Mucosa of rectum (tissue), 2 donors: ENCODE results near the gene ZNF609.

Source experiments
- H3K27ac ChIP-seq, 2 donors: one replicate each; pipeline ENCODE4 v1.7.0; 2013; ENCODE audit warnings: inconsistent platforms in 2 of 2, low read depth in 2 of 2, low read length in 2 of 2
- H3K27me3 ChIP-seq, 2 donors: one replicate each; pipeline ENCODE4 v1.7.0; 2013; ENCODE audit warnings: low read length in 2 of 2; ENCODE audit not compliant: control insufficient read depth in 2 of 2, insufficient read depth in 2 of 2
- H3K36me3 ChIP-seq, 2 donors: one replicate each; pipeline ENCODE4 v1.7.0; 2013; ENCODE audit warnings: low read length in 2 of 2; ENCODE audit not compliant: control insufficient read depth in 2 of 2, insufficient read depth in 2 of 2
- H3K4me1 ChIP-seq, 2 donors: one replicate each; pipeline ENCODE4 v1.7.0; 2013; ENCODE audit warnings: low read length in 2 of 2, mild to moderate bottlenecking in 1 of 2; ENCODE audit not compliant: control insufficient read depth in 2 of 2, insufficient read depth in 2 of 2
- H3K4me3 ChIP-seq, 2 donors: one replicate each; pipeline ENCODE4 v1.7.0; 2013; ENCODE audit warnings: low read length in 2 of 2
- H3K9ac ChIP-seq, 2 donors: one replicate each; pipeline ENCODE4 v1.7.0; 2013; ENCODE audit warnings: low read length in 2 of 2, low read depth in 1 of 2, mild to moderate bottlenecking in 1 of 2
- H3K9me3 ChIP-seq, 2 donors: one replicate each; pipeline ENCODE4 v1.7.0; 2013; ENCODE audit warnings: low read length in 2 of 2; ENCODE audit not compliant: control insufficient read depth in 2 of 2
- donor health status: healthy.
- donor health status: Normal muscosa, but diverticular disease.

The ZNF609 gene

GRCh38 chr15:64521201-64521600, 60.8 kb downstream of the ZNF609 start:
- no peak overlapping the region for H3K9ac ChIP-seq
- peaks cover 0 to 3% of the 10 kb centered on the region in 2 donors for H3K36me3 ChIP-seq
- H3K9me3 ChIP-seq, result no peaks in the 10 kb centered on the region
- H3K27ac ChIP-seq, result peak overlapping the region; percentile 1 to 2
- no peak overlapping the region for H3K4me3 ChIP-seq
- no peaks in the 10 kb centered on the region for H3K27me3 ChIP-seq
- peaks cover 10 to 11% of the 10 kb centered on the region in 2 donors for H3K4me1 ChIP-seq

- H3K36me3 ChIP-seq, result peaks cover 0 to 3% of the 10 kb centered on the region in 2 donors
- H3K27ac ChIP-seq, result peak overlapping the region in 1 of 2 donors; percentile 2
- H3K4me3 ChIP-seq, result no peak overlapping the region
- H3K9ac ChIP-seq, result no peak overlapping the region
- H3K9me3 ChIP-seq, result no peaks in the 10 kb centered on the region
- peaks cover 10 to 11% of the 10 kb centered on the region in 2 donors for H3K4me1 ChIP-seq
- H3K27me3 ChIP-seq, result no peaks in the 10 kb centered on the region
Measured at GRCh38 chr15:64521726-64522164, 61.4 kb downstream of the ZNF609 start.

DNA sequence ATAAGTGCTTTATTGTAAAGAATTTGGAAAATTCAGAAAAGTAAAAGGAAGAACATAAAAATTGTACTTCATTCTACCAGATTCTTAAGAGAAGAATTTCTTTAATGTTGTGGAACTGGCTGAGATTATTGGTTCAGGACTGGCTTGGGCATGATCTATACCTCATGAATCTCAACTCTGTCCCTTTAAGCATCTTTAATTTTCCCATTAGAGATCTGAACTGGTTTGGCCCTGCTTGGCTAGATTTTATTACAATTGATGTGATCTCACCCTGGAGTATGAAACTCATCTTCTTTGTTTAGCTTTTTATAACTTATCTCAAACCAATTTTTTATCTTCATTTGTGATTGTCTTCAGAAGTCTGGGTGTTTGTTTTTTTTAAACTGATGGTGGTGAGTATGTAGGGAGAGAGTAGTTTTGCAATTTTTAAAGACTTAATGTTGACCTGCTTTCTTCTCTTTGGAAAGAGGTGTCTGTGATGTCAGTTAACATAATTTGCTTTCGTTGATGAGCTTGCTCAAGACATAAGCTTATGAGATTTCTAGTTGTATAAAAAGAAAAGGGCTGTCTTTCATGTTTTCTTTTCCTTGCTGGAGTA, 61.9 kb downstream of the ZNF609 start:
- Histone ChIP-seq H3K9me3 (no peaks in the 10 kb centered on the region), H3K36me3 (peaks cover 0 to 3% of the 10 kb centered on the region in 2 donors), H3K27ac (no peak overlapping the region), H3K4me3 (no peak overlapping the region), H3K9ac (no peak overlapping the region), H3K4me1 (peaks cover 10 to 11% of the 10 kb centered on the region in 2 donors), H3K27me3 (no peaks in the 10 kb centered on the region)

GRCh38 chr15:64523240-64523639, 62.9 kb downstream of the ZNF609 start:
- peaks cover 0 to 3% of the 10 kb centered on the region in 2 donors for H3K36me3 ChIP-seq

GRCh38 chr15:64524778-64525177, 64.4 kb downstream of the ZNF609 start:
- H3K36me3 ChIP-seq, result peaks cover 3 to 4% of the 10 kb centered on the region in 2 donors
- no peak overlapping the region for H3K4me3 ChIP-seq
- no peak overlapping the region for H3K27ac ChIP-seq
- H3K9ac ChIP-seq, result no peak overlapping the region
- peaks cover 10 to 11% of the 10 kb centered on the region in 2 donors for H3K4me1 ChIP-seq
- H3K9me3 ChIP-seq, result no peaks in the 10 kb centered on the region
- no peaks in the 10 kb centered on the region for H3K27me3 ChIP-seq

More at GRCh38 chr15:64523240-64523639, 62.9 kb downstream of the ZNF609 start:
- no peaks in the 10 kb centered on the region for H3K9me3 ChIP-seq
- no peak overlapping the region for H3K9ac ChIP-seq
- no peak overlapping the region for H3K4me3 ChIP-seq
- H3K27ac ChIP-seq, result no peak overlapping the region
- no peaks in the 10 kb centered on the region for H3K27me3 ChIP-seq
- peaks cover 10 to 11% of the 10 kb centered on the region in 2 donors for H3K4me1 ChIP-seq

GRCh38 chr15:64525828-64526530, 65.6 kb downstream of the ZNF609 start:
- no peaks in the 10 kb centered on the region for H3K27me3 ChIP-seq
- H3K4me3 ChIP-seq, result no peak overlapping the region
- H3K9me3 ChIP-seq, result no peaks in the 10 kb centered on the region
- peaks cover 7 to 8% of the 10 kb centered on the region in 2 donors for H3K4me1 ChIP-seq
- peaks cover 0 to 4% of the 10 kb centered on the region in 2 donors for H3K36me3 ChIP-seq
- no peak overlapping the region for H3K9ac ChIP-seq
- no peak overlapping the region for H3K27ac ChIP-seq

GRCh38 chr15:64527263-64527984, 67.0 kb downstream of the ZNF609 start:
- Histone ChIP-seq H3K9me3 (no peaks in the 10 kb centered on the region), H3K27ac (no peak overlapping the region), H3K9ac (no peak overlapping the region), H3K4me1 (no peaks in the 10 kb centered on the region), H3K36me3 (peaks cover 0 to 4% of the 10 kb centered on the region in 2 donors), H3K4me3 (no peak overlapping the region), H3K27me3 (no peaks in the 10 kb centered on the region)

DNA sequence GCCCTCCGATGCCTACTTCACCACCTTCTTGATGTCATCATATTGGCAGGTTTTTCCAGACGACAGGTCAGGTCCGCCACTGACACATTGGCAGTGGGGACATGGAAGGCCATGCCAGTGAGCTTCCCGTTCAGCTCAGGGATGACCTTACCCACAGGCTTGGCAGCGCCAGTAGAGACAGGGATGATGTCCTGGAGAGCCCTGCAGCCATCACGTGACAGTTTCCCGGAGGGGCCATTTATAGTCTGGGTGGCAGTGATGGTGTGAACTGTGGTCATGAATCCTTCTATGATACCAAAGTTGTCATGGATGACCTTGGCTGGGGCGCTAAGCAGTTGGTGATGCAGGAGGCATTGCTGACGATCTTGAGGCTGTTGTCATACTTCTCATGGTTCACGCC, 68.5 kb downstream of the ZNF609 start:
- Histone ChIP-seq H3K9me3 (no peaks in the 10 kb centered on the region), H3K27me3 (no peaks in the 10 kb centered on the region), H3K27ac (no peak overlapping the region), H3K36me3 (peaks cover 0 to 4% of the 10 kb centered on the region in 2 donors), H3K4me3 (no peak overlapping the region), H3K9ac (no peak overlapping the region), H3K4me1 (no peaks in the 10 kb centered on the region)

DNA sequence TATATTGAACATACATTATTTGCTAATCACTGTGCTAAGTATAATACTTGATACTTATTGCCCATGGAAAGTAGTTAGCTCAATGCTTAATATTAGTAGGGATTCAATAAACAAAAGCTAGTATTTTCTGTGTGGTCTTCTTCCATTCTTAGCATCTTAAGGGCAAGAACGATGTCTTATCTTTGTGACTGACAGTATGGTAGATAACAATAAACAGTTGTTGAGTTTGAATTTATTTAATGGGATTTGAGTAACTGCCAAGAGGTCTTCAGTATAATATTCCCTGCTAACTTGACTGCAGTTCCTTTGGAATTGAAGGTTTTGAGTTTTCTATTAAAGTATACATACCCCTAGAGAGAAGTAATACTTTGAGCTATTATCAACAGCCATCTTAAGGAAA, 70.1 kb downstream of the ZNF609 start:
- H3K4me1 ChIP-seq, result no peaks in the 10 kb centered on the region
- H3K9ac ChIP-seq, result no peak overlapping the region
- peaks cover 0 to 4% of the 10 kb centered on the region in 2 donors for H3K36me3 ChIP-seq
- no peaks in the 10 kb centered on the region for H3K27me3 ChIP-seq
- no peak overlapping the region for H3K4me3 ChIP-seq
- H3K9me3 ChIP-seq, result no peaks in the 10 kb centered on the region
- no peak overlapping the region for H3K27ac ChIP-seq

DNA sequence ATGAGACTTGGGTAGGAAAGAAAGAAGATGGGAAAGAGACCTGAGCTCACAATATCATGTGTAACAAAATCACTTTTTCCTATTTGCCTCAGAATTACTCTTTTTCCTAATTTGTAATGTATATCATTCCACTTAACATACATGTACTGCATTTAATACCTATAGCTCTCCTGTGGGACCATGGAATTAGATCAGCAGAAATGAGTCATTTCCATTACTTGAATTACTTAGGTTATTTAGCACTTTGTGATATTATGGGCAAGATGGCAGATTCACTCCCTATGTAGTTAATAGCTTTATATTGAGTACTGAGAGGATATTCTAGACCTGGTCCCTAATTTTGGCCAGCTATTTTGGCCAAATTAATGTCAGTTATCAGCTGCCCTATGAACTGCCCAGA, 70.5 kb downstream of the ZNF609 start:
- Histone ChIP-seq H3K9me3 (no peaks in the 10 kb centered on the region), H3K36me3 (peaks cover 0 to 4% of the 10 kb centered on the region in 2 donors), H3K9ac (no peak overlapping the region), H3K27me3 (no peaks in the 10 kb centered on the region), H3K4me1 (peaks cover under 1 to 3% of the 10 kb centered on the region in 2 donors), H3K27ac (no peak overlapping the region), H3K4me3 (no peak overlapping the region)
